SK-N-SH treated with all-trans-retinoic acid at 6 μM for 48 hours (cell line): Measurements from ENCODE around the gene CNTFR.
A peak's percentile ranks its signal among the peaks of the same experiment; 100 is the strongest.

ENCODE experiments used
- ATAC-seq: fragments of 200-7000 bp; cut with Tn5 transposase; 3 replicates; pipeline ENCODE4 v1.9.1; 2020; ENCODE audit warnings: mild to moderate bottlenecking, moderate library complexity
- CREB5 ChIP-seq: fragments of 250-450 bp; sonication (Bioruptor Pico); IDR thresholded peaks from 2 replicates; pipeline ENCODE4 v1.5.1; 2020; ENCODE audit warnings: low read depth, mild to moderate bottlenecking, moderate library complexity
- CSDC2 ChIP-seq: fragments of 250-450 bp; sonication (Bioruptor Pico); IDR thresholded peaks from 2 replicates; pipeline ENCODE4 v1.5.0; 2020; ENCODE audit warnings: mild to moderate bottlenecking, moderate library complexity
- CSRNP3 ChIP-seq: fragments of 250-450 bp; sonication (Bioruptor Pico); IDR thresholded peaks from 2 replicates; pipeline ENCODE4 v1.5.1; 2021; ENCODE audit warnings: mild to moderate bottlenecking, moderate library complexity
- GLIS3 ChIP-seq: fragments of 250-450 bp; sonication (Bioruptor Pico); IDR thresholded peaks from 2 replicates; pipeline ENCODE4 v1.5.0; 2020; ENCODE audit warnings: mild to moderate bottlenecking, moderate library complexity
- ISL1 ChIP-seq: fragments of 250-450 bp; sonication (Bioruptor Pico); IDR thresholded peaks from 2 replicates; pipeline ENCODE4 v2.1.2; 2022; ENCODE audit warnings: mild to moderate bottlenecking, moderate library complexity
- OSR1 ChIP-seq: fragments of 250-450 bp; sonication (Bioruptor Pico); IDR thresholded peaks from 2 replicates; pipeline ENCODE4 v1.8.0; 2022; ENCODE audit warnings: moderate library complexity, mild to moderate bottlenecking, inconsistent platforms
- PATZ1 ChIP-seq: fragments of 250-450 bp; sonication (Bioruptor Pico); IDR thresholded peaks from 2 replicates; pipeline ENCODE4 v1.8.0; 2020; ENCODE audit warnings: mild to moderate bottlenecking, moderate library complexity, borderline replicate concordance
- POU6F1 ChIP-seq: fragments of 250-450 bp; sonication (Bioruptor Pico); IDR thresholded peaks from 2 replicates; pipeline ENCODE4 v1.8.0; 2021; ENCODE audit warnings: low read depth, mild to moderate bottlenecking, moderate library complexity, borderline replicate concordance
- PPARA ChIP-seq: fragments of 250-450 bp; sonication (Bioruptor Pico); IDR thresholded peaks from 2 replicates; pipeline ENCODE4 v1.5.0; 2020; ENCODE audit warnings: mild to moderate bottlenecking, borderline replicate concordance
- RARB ChIP-seq: fragments of 250-450 bp; sonication (Bioruptor Pico); IDR thresholded peaks from 2 replicates; pipeline ENCODE4 v1.8.0; 2021; ENCODE audit warnings: mild to moderate bottlenecking, moderate library complexity
- SNAI2 ChIP-seq: fragments of 250-450 bp; sonication (Bioruptor Pico); IDR thresholded peaks from 2 replicates; pipeline ENCODE4 v1.5.0; 2020; ENCODE audit warnings: mild to moderate bottlenecking, moderate library complexity
- TCF4 ChIP-seq: fragments of 250-450 bp; sonication (Bioruptor Pico); IDR thresholded peaks from 2 replicates; pipeline ENCODE4 v1.8.0; 2021; ENCODE audit warnings: mild to moderate bottlenecking, moderate library complexity, borderline replicate concordance
- TOX ChIP-seq: fragments of 250-450 bp; sonication (Bioruptor Pico); IDR thresholded peaks from 2 replicates; pipeline ENCODE4 v1.8.0; 2021; ENCODE audit warnings: mild to moderate bottlenecking, moderate library complexity, borderline replicate concordance
- TSHZ2 ChIP-seq: fragments of 250-450 bp; sonication (Bioruptor Pico); IDR thresholded peaks from 2 replicates; pipeline ENCODE4 v1.5.0; 2020; ENCODE audit warnings: mild to moderate bottlenecking, moderate library complexity
- ZC3H10 ChIP-seq: fragments of 250-450 bp; sonication (Bioruptor Pico); IDR thresholded peaks from 2 replicates; pipeline ENCODE4 v1.5.1; 2021; ENCODE audit warnings: mild to moderate bottlenecking, moderate library complexity
- ZFP3 ChIP-seq: fragments of 250-450 bp; sonication (Bioruptor Pico); IDR thresholded peaks from 2 replicates; pipeline ENCODE4 v1.5.0; 2020; ENCODE audit warnings: mild to moderate bottlenecking, moderate library complexity
- ZFP30 ChIP-seq: fragments of 450-650 bp; formaldehyde crosslinking; IDR thresholded peaks from 2 replicates; pipeline ENCODE4 v1.5.0; 2022; ENCODE audit warnings: mild to moderate bottlenecking, moderate library complexity
- ZNF565 ChIP-seq: fragments of 450-650 bp; formaldehyde crosslinking; conservative IDR thresholded peaks from 2 replicates; pipeline ENCODE4 v1.5.0; 2020; ENCODE audit warnings: low read depth, mild to moderate bottlenecking, moderate library complexity
- ZNF70 ChIP-seq: fragments of 450-650 bp; formaldehyde crosslinking; IDR thresholded peaks from 2 replicates; pipeline ENCODE4 v1.5.0; 2020; ENCODE audit warnings: mild to moderate bottlenecking, moderate library complexity
- ZNF8 ChIP-seq: fragments of 450-650 bp; formaldehyde crosslinking; IDR thresholded peaks from 2 replicates; pipeline ENCODE4 v1.5.0; 2020; ENCODE audit warnings: mild to moderate bottlenecking, moderate library complexity

CNTFR gene

GRCh38 chr9:34637356-34638137 lies 48.0 kb upstream of the CNTFR start, which contains the start of gene SIGMAR1:
Gene SIGMAR1 (minus strand): TSS chr9:34637787. CDS start chr9:34637697, 90 bp downstream.
- peak; percentile 94 for ATAC-seq
- TF ChIP-seq ZNF8 (CRISPR knock-in tag): no peak
- TF ChIP-seq ISL1 (CRISPR knock-in tag): no peak
- no peak for TF ChIP-seq ZNF565 (CRISPR knock-in tag)
- no peak for TF ChIP-seq TCF4
- TF ChIP-seq POU6F1 (CRISPR knock-in tag): no peak
- TF ChIP-seq, all 23 proteins: peak for 0

GRCh38 chr9:34636791-34637355 lies 47.3 kb upstream of the CNTFR start:
- TF ChIP-seq CSRNP3 (CRISPR knock-in tag): no peak
- TF ChIP-seq SNAI2 (CRISPR knock-in tag): no peak
- 0 out of 2 replicates have a peak, but pooled peaks have one; percentile 39 for TF ChIP-seq ZFP3 (CRISPR knock-in tag)
- TF ChIP-seq OSR1: no peak
- no peak for TF ChIP-seq ZNF70 (CRISPR knock-in tag)
- TF ChIP-seq ZC3H10 (CRISPR knock-in tag): no peak
- ATAC-seq: peak; percentile 17; the same call in 2 of the 3 replicates

GRCh38 chr9:34635556-34635955 lies 46.0 kb upstream of the CNTFR start:
- TF ChIP-seq GLIS3 (no peak), TOX (CRISPR knock-in tag) (no peak), ZNF565 (CRISPR knock-in tag) (no peak), SNAI2 (CRISPR knock-in tag) (no peak), ZFP30 (no peak), PPARA (no peak), PATZ1 (CRISPR knock-in tag) (no peak), CSDC2 (CRISPR knock-in tag) (no peak), POU6F1 (CRISPR knock-in tag) (no peak), RARB (no peak), CSRNP3 (CRISPR knock-in tag) (no peak), CREB5 (CRISPR knock-in tag) (no peak), OSR1 (no peak), TSHZ2 (CRISPR knock-in tag) (no peak), ZC3H10 (CRISPR knock-in tag) (no peak), ZNF70 (CRISPR knock-in tag) (no peak), ZFP3 (CRISPR knock-in tag) (no peak), TCF4 (no peak)
- ATAC-seq: no peak
